HG02840 (cell line): ENCODE data around the gene CCDC78.

Source experiments
- ATAC-seq: cut with Tn5 transposase; IDR thresholded peaks from one replicate; pipeline ENCODE4 v1.9.1; 2021; ENCODE audit warnings: mild to moderate bottlenecking, moderate library complexity, moderate number of reproducible peaks; ENCODE audit not compliant: unreplicated experiment, low FRiP score

CCDC78 gene

DNA sequence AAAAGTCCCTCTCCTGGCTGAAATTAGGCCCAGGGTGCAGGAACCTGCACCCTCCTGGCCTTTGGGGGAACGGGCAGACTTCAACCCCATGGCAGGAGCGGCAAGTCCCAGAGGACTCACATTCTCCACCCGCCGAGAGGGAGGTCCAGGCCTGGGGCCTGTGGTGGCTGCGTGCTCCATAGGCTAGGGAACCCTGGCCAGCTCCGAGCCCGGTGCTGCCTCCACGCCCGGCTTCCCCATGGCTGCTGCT is 130 bp downstream of the CCDC78 start:
- no peak for ATAC-seq

DNA sequence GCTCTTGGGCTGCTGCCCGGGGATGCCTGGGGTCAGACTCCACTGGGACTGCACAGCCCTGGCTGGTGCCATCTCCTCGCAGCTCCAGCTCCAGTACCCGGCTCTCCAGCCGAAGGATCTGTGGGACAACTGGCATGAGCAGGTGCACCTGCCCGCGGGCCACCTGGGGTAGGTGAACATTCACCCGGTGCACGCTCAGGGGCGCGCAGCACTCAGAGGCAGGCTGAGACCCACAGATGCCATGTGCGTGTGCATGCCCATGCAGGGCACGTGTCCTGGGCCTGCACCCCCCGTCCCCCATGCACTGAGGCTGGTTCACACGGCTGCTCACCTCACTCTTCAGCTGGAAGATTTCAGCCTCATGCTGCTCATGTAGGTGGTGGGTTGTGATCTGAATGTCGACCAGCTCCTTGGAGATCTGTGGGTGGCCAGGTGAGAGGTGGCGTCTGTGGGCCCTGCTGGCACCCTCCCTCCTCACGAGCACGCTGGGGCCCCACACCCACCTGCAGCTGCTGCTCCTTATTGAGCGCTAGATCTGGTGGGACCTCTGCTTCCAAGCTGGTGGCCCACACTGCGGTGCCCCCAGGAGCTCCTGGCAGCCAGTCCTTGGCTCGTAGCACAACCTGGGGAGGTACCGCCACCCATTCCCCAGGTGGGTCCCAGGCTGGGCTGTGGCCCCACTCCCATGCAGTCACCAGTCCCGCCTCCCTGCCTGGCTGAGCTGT is 618 bp downstream of the CCDC78 start:
- ATAC-seq = no peak

DNA sequence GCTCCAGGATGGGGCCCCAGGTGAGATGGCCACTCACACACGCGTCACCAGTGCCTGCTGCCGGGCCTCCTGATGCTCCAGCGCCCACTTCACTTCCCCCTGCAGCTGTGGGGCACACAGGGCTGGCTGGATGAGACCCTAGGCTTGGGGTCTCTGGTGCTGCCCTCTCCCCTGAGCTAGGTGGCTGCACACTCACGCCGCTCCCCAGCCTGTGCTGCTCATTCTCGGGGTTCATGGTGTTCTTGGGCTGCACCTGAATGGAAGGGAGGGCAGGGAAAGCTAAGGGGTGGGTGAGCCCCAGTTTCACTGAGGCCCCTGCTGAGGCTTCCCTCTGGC is 1.2 kb downstream of the CCDC78 start:
- ATAC-seq = no peak

DNA sequence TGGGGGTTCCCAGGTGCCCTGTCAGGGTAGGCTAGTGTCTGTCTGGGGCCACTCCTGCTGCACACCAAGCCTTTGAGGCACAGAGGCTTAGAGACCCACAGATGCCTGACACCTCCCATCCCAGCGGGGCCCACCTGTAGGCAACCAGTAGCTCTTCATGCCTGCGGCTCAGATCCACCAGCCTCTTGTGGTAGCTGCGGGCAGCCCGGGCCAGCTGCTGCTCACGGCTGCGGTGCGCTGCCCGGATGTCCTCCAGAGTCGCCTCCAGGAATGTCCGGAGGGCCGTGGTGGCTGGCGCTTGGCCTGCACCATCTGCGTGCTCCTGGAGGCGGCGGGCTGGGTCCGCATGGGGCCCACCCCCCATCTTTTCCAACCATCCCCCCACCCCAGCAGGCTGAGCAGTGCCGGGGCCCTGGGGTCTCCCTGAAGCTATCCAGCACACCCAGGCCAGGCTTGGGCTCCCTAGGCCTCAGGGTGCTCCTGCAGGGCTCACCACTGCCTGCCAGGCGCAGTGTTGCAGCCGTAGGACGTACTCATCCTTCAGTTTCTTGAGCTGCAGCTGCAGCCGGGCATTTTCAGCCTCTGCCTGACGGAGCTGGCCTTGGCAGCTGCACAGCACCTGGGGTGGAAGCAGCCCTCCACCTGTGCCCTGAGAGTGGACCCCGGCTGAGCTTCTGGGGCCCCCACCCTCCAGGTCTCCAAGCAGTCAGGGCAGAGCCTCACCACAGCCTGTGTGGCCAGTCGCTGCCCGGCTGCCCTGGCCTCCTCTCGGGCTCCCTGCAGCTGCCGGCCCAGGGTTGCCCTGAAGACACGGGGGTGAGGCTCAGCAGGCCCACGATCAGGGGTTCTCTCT is 1.8 kb downstream of the CCDC78 start:
- ATAC-seq = no peak

DNA sequence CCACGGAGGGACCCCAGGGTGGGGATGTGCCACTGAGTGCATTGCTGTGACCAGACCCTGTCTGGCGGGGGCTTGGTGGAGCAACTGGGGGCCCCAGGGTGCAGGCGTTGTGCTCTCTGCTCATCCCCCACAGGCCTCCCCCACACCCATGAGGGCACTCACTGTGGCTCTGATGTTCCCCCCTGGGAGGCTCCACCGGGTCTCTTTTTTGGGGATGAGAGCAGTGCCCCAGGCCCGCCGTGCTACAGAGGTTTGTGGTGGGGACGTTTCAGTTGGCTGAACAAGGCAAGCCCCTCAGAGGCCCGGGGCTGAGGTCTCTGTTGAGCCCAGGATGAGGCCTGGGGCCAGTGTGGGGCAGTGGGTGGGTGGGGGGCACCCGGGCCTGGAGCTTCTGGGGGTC is 2.5 kb downstream of the CCDC78 start:
- ATAC-seq = no peak

DNA sequence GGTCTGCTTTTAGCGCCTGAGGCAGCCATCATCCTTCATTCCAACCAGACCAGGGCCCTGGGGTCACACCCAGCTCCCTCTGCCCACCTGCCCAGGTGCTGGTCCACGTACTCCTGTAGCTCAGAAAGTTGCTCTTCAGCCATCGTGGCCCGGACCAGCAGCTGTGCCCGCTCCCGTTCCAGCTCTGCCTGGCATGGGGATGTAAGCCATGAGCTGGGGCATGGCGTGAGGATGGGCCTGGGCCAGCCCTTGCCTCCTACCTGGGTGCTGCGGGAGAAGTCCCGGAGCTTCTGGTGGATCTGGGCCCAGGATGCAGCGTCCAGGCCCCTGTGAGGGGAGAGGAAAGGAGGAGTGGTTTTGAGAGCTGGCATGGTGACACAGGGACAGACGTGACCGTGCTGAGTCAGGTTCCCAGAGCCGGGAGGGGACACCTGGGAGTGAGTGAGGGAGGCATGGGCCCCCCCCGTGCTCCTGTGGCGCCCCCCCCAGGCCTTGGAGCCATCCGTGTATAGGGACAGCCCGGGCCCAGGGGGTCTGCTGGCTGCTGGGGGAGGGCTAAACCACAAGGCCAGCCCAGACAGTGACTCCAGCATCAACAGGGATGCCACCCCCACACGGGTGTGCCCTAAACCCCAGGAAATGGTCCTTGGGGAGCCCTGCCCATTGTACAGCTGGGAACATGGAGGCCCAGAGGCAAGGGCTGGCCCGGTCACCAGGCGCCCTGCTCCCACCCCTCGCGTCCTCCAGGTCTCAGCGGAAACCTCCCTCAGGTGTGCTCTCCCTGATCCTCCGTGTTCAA is 3.2 kb downstream of the CCDC78 start:
- ATAC-seq = no peak

DNA sequence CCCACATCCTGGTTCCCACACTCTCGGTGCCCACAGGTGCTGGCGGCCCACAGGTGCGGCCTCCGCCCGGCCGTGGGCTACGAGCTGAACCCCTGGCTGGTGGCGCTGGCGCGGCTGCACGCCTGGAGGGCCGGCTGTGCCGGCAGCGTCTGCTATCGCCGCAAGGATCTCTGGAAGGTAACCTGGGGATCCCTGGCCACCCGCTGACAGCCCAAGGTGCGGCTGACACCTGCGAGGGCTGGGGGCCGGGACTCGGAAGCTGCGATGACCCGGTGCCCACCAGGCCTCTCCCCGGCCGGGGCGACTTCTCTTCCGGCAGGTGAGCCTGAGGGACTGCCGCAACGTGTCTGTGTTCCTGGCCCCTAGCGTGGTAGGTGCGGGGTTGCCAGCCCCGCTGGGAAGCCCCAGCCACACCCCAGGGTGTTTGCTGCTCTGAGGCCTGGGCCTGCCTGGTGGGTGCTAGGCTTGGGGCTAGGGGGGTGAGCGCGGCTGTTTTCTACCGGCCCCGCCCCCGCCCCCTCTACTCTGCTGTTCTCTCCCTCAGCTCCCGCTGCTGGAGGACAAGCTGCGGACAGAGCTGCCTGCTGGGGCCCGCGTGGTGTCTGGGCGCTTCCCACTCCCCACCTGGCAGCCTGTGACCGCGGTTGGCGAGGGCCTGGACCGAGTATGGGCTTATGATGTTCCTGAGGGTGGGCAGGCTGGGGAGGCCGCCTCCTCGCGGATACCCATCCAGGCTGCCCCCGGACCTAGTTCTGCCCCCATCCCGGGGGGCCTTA is 4.3 kb downstream of the CCDC78 start:
- no peak for ATAC-seq

DNA sequence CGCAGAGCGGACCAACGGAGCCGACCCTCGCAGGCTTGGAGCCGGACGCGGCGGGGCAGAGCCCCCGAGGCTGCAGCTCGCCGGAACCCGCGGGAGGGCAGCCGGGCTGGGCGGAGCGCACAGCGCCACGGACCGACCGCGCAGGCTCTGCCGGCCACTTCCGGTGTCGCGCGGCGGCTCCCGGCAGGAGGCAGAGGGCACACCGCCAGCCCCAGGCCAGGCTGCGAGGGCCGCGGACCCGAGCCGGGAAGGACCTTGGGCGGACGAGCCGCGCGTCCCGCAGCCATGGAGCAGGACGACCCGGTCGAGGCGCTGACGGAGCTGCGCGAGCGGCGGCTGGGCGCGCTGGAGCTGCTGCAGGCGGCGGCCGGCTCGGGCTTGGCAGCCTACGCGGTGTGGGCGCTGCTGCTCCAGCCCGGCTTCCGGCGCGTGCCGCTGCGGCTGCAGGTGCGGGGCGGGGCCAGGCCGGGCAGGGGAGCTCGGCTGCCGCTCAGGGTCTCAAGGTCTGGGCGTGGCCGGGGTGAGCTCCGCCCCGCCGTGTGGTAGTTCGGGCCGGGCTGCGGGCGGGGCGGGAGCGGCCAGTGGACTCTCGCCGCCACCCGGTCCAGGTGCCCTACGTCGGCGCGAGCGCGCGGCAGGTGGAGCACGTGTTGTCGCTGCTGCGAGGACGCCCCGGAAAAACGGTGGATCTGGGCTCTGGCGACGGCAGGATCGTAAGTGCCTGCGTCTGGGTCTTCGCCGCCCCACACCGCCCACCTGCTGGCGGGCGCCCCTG is 5.1 kb downstream of the CCDC78 start, which contains the start of gene ANTKMT:
ANTKMT (plus strand) TSS at position 157 of the 775 bp plus-strand sequence; CDS start at position 286, 129 bp downstream.
- ATAC-seq = peak; percentile 62

DNA sequence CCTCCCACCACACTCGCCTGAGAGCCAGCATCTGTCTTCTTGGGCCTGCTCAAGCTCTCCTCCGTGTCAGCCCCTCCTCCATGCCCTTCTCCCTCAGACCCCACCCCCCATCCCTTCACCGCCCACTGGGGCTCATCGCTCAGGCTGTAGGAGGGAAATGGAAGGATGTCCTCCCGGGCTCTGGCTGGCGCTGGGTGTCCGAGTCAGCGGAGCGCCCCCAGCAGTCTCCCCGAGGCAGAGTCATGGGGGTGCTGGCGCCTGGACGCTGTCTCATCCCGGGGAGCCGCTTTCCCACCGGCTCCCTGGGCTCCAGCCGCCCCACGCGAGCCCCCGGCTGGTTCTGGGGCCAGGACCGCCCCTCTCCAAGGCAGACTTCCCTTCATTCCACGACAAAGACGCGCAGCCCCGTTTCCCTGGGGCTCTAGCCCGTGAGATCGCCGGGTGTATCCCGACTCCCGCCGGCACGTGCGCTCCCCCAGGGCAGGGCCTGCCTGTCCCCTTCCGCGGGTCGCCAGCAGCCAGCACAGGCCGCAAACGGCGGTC is 5.7 kb downstream of the CCDC78 start:
- peak; percentile 7 for ATAC-seq

DNA sequence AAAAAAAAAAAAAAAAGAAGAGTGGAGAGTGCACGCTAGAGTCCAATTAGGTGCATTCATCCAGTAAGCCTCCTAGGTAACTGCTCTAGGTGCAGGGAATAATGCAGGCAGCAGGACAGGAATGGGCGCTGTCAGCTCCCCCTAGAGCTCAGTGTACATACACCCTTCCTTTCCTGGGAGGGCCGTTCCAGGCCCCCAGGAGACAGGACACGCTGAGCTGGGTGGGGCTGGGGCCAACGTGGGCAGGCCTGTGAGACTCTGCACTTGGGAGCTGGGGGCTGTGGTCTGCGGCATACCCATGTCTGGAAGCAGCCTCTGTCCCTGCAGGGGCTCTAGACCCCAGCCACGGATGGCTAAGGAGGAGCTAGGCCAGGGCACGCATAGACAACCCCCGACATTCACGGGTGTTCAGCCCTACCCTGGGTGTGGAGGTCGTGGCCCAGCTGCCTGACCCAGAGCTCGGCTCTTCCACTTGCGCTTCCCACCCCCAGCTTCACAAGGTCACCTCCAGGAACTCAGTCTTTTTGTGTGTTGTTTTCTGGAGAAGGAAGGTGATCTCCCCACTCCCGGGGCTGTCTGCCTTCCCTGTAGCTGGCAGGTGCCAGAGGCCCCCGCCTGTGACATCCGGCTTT is 6.3 kb downstream of the CCDC78 start:
- ATAC-seq = no peak

DNA sequence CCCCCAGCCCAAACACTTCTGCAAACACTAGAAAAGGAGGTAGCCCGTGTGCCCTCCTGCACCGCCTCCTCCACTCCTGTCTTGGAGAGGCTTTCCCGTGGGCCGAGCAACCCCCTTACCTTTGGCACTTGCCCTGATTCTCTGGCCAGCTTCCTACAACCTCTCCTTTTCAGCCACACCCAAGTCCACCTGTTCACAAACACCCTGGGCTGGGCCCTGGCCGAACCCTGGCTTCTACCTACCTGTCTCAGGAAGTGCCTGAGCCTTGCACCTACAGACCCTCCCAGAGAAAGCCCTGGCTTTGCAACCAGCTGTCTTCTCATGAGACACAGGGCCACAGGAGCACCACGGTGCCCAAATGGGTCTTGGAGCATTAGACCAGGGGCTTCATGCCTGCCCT is 7.3 kb downstream of the CCDC78 start:
- ATAC-seq = no peak

DNA sequence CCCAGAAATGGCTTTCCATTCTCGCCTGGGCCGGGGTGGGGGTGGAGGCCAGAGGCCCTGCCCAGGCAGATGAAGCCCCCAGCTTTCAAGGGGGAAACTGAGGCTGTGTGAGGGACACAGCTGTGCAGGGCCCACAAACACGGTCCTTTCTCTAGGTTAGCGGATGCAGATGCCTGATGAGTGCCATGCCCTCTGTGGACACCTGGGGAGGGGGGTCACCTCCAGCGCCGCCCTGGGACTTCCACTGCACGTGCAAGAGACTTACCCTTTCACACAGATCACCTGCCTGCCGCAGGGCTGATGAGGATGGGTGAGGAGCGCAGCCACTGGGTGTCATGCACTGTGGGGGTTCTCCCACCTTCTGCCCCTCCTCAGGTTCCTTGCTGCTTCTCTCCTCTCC is 7.9 kb downstream of the CCDC78 start:
- ATAC-seq = no peak

DNA sequence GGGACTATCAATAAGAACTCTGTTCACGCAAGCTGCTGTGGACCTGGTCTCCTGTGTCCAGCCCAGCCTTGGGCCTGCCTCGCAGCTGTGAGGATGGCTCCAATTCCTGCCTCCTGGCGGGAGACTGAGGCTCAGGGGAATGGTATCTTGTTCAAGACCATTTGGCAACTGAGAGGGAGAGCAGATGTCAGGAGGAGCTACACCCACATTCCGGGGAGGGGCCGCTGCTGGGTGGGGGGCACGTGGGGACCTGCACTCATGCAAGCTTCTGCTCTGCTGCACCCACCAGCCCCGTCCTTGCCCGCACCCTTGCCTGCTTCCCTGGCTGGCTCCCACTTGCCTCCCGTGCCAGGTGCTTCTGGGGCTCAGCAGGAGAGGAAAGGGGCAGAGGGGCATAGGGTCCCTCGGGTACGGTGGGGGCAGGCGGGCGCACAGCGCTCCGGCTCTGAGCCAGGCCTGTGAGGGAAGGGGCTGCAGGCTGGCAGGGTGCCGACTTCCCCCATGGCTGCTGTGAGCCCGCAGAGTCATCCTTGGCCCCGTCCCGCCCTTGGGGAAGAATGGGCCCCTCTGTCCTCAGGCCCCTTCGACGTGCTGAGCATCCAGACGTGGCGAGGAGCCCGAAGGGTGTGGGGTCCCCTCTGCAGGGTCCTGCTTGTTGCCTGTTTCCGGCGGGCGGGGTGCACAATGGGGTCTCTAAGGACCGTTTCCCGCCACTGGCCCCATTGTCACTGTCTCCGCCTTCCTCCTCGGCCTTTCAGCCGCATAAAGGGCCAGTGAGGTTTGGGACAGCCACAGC is 8.6 kb downstream of the CCDC78 start:
- ATAC-seq = no peak

DNA sequence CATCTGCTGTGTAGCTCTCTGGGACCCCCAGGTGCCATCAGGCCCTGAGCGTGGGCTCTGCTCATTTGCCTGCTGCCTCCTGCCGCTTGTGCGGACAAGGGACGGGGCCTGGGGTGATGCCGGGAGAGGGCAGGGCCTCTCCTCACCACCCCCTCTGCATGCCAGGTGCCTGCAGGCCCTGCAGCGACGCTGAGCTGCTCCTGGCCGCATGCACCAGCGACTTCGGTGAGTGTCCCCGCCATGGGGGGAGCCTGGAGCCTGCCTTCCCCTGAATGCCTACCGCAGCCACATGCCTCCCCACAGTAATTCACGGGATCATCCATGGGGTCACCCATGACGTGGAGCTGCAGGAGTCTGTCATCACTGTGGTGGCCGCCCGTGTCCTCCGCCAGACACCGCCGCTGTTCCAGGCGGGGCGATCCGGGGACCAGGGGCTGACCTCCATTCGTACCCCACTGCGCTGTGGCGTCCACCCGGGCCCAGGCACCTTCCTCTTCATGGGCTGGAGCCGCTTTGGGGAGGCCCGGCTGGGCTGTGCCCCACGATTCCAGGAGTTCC is 9.4 kb downstream of the CCDC78 start:
- ATAC-seq = no peak

DNA sequence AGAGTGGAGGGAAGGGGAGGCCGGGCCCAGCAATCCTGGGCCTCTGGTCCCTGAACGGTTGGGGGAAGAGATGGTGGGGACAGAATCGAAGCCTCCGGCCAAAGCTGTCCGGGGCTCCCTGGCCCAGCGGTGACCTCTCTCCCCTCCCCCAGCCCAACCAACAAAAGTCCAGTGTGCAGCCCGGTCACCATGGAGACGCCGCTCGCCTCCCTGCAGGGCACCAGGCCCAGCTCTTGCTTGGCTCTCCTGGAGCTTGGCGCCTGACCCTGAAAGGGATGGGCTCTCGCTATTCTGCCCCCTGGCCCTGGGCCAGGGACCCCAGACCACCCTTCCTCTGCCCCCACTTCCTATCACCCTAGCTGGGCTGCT is 10.1 kb downstream of the CCDC78 start:
- ATAC-seq = no peak

DNA sequence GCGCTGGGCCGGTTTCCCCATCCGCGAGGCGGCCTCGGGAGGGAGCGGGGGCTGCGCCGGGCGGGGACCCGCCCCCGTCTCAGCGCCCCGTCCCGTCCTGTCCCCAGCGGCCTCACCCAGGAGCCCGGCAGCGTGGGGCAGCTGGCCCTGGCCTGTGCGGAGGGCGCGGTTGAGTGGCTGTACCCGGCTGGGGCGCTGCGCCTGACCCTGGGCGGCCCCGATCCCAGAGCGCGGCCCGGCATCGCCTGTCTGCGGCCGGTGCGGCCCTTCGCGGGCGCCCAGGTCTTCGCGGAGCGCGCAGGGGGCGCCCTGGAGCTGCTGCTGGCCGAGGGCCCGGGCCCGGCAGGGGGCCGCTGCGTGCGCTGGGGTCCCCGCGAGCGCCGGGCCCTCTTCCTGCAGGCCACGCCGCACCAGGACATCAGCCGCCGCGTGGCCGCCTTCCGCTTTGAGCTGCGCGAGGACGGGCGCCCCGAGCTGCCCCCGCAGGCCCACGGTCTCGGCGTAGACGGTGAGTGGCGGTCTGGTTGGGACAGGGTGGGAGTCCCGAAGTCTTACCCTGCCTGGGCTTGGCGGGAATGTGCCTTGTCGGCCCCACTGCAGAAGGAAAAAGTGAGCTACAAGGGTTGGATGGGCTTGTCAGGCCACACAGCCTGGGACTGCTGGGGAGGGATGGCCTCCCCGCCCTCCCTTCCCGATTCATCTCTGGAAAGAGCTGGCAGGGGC is 10.6 kb downstream of the CCDC78 start:
- no peak for ATAC-seq
